ENCODE results near the gene RIOX2. TPM values are rescaled to one million over a fixed set of nuclear protein-coding genes. Genes with fewer than 3 reads are reported as not detected.

The RIOX2 gene
- total RNA-seq, 1 experiment from 2014 or later = 73.9 TPM

DNA sequence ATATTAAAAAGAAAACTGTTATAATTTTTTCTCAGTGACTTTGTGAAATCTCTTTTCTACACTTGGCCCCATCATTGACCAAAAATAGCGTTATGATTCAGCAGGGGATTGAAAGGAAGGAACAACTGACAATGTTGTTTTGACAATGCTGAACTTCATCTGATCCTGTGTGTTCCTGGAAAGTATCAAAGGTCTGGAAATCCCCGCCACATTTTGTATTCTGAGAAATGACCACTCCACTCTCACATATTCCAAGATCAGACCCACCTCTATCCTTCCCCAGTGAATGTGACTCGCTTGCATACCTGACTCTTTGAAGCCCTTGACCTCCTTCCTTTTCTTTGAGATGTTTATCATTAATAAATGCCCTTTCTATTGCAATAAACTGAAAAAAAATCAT is 9.7 kb upstream of the RIOX2 start:
- no peaks in the 10 kb centered on the region for H3K9me3 Mint-ChIP-seq (ENCODE audit: unreplicated experiment)
- DNase-seq (ENCODE audit: unreplicated experiment) = no peak
- no peaks in the 10 kb centered on the region for H3K4me1 Mint-ChIP-seq (ENCODE audit: insufficient read depth, unreplicated experiment)
- no peak overlapping the region for H3K4me3 Mint-ChIP-seq (ENCODE audit: unreplicated experiment)
- BruUV-seq (replicated peaks) = no TSS peak
- ChIA-PET POLR2A (no interaction called here), CTCF (interaction anchor here (0.7 kb wide), 1 partner anchor 17 kb away, joined by 3 read pairs; no protein-coding TSS in a partner anchor)
- TF ChIP-seq, protein P1, sequence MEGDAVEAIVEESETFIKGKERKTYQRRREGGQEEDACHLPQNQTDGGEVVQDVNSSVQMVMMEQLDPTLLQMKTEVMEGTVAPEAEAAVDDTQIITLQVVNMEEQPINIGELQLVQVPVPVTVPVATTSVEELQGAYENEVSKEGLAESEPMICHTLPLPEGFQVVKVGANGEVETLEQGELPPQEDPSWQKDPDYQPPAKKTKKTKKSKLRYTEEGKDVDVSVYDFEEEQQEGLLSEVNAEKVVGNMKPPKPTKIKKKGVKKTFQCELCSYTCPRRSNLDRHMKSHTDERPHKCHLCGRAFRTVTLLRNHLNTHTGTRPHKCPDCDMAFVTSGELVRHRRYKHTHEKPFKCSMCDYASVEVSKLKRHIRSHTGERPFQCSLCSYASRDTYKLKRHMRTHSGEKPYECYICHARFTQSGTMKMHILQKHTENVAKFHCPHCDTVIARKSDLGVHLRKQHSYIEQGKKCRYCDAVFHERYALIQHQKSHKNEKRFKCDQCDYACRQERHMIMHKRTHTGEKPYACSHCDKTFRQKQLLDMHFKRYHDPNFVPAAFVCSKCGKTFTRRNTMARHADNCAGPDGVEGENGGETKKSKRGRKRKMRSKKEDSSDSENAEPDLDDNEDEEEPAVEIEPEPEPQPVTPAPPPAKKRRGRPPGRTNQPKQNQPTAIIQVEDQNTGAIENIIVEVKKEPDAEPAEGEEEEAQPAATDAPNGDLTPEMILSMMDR (IDR thresholded peaks at IDR 0.05; ENCODE audit: unreplicated experiment) = no peak
- no peaks in the 10 kb centered on the region for H3K27me3 Mint-ChIP-seq (ENCODE audit: insufficient read depth, unreplicated experiment)
- H3K36me3 Mint-ChIP-seq (ENCODE audit: insufficient read depth, unreplicated experiment) = no peaks in the 10 kb centered on the region
- intact Hi-C loops (cut with micrococcal nuclease) = no loop called here
- H3K27ac Mint-ChIP-seq (ENCODE audit: low read depth, unreplicated experiment) = no peak overlapping the region

DNA sequence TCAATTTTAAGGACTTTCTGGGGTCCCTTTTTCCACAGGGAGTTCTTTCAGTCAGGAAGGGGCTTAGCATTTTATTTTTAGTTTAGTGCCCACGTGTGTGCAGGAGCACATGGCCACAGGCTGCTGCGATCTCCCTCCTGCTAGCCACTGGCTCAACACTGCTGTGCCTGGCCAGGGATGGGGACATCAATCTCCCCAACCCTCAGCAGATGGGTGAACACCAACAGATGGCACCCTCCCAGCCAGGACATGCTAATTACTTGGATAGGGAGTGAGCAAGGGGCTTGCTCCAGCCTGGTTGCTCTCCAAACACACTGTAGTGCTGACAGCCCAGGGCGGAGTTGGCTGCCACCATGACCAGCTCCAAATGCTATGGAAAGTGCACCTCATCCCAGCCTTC is 7.4 kb upstream of the RIOX2 start:
- H3K27ac Mint-ChIP-seq (ENCODE audit: low read depth, unreplicated experiment) = no peak overlapping the region
- H3K4me3 Mint-ChIP-seq (ENCODE audit: unreplicated experiment) = no peak overlapping the region
- no peaks in the 10 kb centered on the region for H3K4me1 Mint-ChIP-seq (ENCODE audit: insufficient read depth, unreplicated experiment)
- no peak for DNase-seq (ENCODE audit: unreplicated experiment)
- BruUV-seq (replicated peaks) = no TSS peak
- TF ChIP-seq, protein P1 (IDR thresholded peaks at IDR 0.05; ENCODE audit: unreplicated experiment) = no peak
- H3K9me3 Mint-ChIP-seq (ENCODE audit: unreplicated experiment) = no peaks in the 10 kb centered on the region
- ChIA-PET POLR2A (no interaction called here), CTCF (interaction anchor here (0.5 to 1.0 kb wide), 3 partner anchors 23 to 60 kb away, joined by 3 to 5 read pairs (median 3); no protein-coding TSS in a partner anchor)
- H3K27me3 Mint-ChIP-seq (ENCODE audit: insufficient read depth, unreplicated experiment) = no peaks in the 10 kb centered on the region
- no peaks in the 10 kb centered on the region for H3K36me3 Mint-ChIP-seq (ENCODE audit: insufficient read depth, unreplicated experiment)
- intact Hi-C loops (cut with micrococcal nuclease) = no loop called here

DNA sequence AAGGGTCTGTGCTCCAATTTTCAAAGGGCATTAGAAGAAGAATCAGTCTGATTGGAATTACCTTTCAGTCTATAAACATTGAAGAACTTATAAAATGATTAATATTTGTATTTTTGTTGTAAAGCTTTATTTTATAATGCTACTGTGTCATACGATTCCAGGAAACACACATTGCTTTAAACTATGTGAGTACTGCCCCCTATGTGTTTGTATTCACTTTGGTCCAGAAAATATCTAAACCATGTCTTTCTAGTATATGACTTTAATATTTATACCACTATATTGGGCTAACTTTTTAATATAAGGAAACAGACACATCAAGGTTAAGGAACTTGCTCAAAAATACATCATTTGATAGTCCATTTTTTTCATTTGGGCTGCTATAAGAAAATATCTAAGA is 3.2 kb upstream of the RIOX2 start:
- ChIA-PET CTCF (interaction anchor here (0.6 to 1.1 kb wide), 2 partner anchors 168 to 179 kb away, joined by 3 read pairs; no protein-coding TSS in a partner anchor), POLR2A (no interaction called here)

DNA sequence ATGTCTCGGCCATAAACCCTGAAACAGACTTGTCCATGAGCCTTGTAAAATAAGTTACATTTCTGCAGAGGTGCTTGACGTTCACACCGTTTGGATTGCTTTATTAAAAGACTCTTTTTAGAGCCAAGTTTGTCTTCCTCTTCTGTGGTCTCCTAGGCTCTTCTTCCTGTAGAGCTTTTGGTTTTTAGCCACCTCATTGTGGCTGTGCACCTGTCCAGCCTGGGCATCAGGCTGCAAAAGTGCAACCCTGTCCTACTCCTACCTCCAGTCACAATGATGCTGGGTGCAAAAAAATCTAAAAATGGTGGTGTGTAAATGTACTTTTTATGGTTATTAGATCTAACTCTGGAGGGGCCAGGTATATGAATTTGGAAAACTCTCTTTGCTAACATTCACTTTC is 2.8 kb upstream of the RIOX2 start:
- H3K36me3 Mint-ChIP-seq (ENCODE audit: insufficient read depth, unreplicated experiment) = no peaks in the 10 kb centered on the region
- BruUV-seq (replicated peaks) = no TSS peak
- ChIA-PET POLR2A (no interaction called here), CTCF (interaction anchor here (1.1 kb wide), 1 partner anchor 179 kb away, joined by 3 read pairs; no protein-coding TSS in a partner anchor)
- no peak overlapping the region for H3K27ac Mint-ChIP-seq (ENCODE audit: low read depth, unreplicated experiment)
- TF ChIP-seq, protein P1 (IDR thresholded peaks at IDR 0.05; ENCODE audit: unreplicated experiment) = no peak
- intact Hi-C loops (cut with micrococcal nuclease) = no loop called here
- no peaks in the 10 kb centered on the region for H3K9me3 Mint-ChIP-seq (ENCODE audit: unreplicated experiment)
- H3K4me1 Mint-ChIP-seq (ENCODE audit: insufficient read depth, unreplicated experiment) = peaks cover 12% of the 10 kb centered on the region
- H3K4me3 Mint-ChIP-seq (ENCODE audit: unreplicated experiment) = no peak overlapping the region
- no peak for DNase-seq (ENCODE audit: unreplicated experiment)
- H3K27me3 Mint-ChIP-seq (ENCODE audit: insufficient read depth, unreplicated experiment) = no peaks in the 10 kb centered on the region

More for the DNA sequence above, 3.2 kb upstream of the RIOX2 start:
- BruUV-seq (replicated peaks) = no TSS peak
- H3K36me3 Mint-ChIP-seq (ENCODE audit: insufficient read depth, unreplicated experiment) = no peaks in the 10 kb centered on the region
- no peaks in the 10 kb centered on the region for H3K9me3 Mint-ChIP-seq (ENCODE audit: unreplicated experiment)
- DNase-seq (ENCODE audit: unreplicated experiment) = no peak
- intact Hi-C loops (cut with micrococcal nuclease) = no loop called here
- no peak overlapping the region for H3K27ac Mint-ChIP-seq (ENCODE audit: low read depth, unreplicated experiment)
- H3K27me3 Mint-ChIP-seq (ENCODE audit: insufficient read depth, unreplicated experiment) = no peaks in the 10 kb centered on the region
- TF ChIP-seq, protein P1 (IDR thresholded peaks at IDR 0.05; ENCODE audit: unreplicated experiment) = no peak
- H3K4me1 Mint-ChIP-seq (ENCODE audit: insufficient read depth, unreplicated experiment) = peaks cover 8% of the 10 kb centered on the region
- H3K4me3 Mint-ChIP-seq (ENCODE audit: unreplicated experiment) = no peak overlapping the region
